WI38 (cell line): ENCODE measurements around the gene CKM.

ENCODE experiments used
- H3K4me3 ChIP-seq: 2 replicates; pipeline ENCODE4 v1.5.1; 2011; ENCODE audit warnings: low read depth, mild to moderate bottlenecking, control low read depth, low read length
- CTCF ChIP-seq: IDR thresholded peaks from 2 replicates; pipeline ENCODE4 v1.5.1; 2012; ENCODE audit warnings: low read depth, mild to moderate bottlenecking, control low read depth, low read length

The CKM gene

DNA sequence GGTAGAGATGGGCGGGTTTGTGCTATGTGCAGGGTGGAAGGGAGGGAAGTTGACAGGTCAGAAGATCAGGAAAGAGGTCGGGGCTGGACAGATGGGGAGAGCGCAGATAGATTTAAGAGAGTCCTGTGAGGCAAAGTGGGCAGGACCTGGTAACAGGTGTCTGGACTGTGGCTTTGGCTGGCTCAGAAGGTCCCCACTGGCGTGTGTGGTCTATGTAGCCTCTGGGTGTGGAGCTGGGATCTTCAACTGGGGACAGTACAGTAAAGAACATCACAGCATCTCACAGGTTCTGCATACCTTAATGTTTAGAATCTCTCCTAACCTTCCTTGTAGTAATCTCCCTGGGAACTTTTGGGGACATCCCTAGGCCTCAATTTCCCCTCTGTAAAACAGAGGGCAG is 17.7 kb downstream of the CKM start:
- no peak for TF ChIP-seq CTCF
- H3K4me3 ChIP-seq, result no peak overlapping the region

DNA sequence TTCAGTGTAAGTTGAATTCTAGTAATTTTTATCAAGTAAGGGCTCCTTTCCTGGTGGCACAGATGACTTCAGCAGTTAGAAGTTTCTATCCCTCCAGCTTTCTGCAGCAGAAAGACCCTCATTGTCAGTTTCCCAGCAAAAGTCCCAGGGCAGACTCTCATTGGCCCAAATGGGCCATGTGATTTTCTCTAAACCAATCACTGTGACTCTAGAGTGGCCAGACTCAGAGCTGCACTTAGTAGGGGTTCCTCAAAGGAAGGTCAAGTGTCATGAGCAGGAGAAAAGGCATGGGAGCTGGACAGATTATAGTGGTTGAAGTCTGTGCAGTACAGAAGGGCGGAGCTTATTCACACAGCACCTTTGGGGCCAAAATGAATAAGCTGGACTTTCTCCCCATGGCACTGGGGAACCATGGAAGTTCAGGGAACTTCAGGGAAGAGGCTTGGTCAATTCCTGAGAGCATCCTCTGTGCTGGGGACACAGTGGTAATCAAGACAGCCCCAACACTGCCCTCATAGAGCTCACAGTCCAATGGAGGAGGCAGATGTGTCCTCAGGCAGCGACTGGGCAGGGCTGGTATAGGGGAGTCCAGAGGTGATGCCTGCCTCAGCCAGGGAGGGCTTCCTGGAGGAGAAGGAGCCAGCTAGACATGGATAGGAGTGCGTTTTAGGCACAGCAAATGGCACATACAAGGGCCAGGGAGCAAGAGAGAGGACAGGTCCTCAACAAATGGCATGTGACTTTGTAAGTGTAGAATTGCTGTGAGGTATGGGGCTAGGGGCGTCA is 18.3 kb downstream of the CKM start:
- TF ChIP-seq CTCF, result no peak
- no peak overlapping the region for H3K4me3 ChIP-seq

DNA sequence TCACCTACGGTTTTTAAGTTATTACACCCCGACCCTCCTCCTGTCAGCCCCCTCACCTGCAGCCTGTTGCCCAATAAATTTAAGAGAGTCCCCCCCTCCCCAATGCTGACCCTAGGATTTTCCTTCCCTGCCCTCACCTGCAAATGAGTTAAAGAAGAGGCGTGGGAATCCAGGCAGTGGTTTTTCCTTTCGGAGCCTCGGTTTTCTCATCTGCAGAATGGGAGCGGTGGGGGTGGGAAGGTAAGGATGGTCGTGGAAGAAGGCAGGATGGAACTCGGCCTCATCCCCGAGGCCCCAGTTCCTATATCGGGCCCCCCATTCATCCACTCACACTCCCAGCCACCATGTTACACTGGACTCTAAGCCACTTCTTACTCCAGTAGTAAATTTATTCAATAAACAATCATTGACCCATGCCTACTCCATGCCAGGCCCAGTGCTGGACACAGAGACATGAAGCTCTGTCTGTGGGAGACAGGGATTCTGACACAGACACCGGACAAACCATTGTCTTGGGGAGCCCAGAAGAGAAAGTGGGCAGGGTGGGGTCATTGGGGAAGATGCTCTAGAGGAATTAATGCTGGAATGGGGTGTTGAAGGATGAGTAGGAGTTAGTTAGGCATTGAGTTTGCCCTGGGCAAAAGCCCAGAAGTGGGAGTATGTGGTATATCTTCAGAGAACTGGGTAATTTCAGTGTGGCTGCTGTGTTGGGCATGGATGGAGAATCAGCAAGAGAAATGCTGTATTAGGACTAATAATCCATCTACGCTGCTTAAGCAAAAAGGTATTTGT is 19.2 kb downstream of the CKM start:
- H3K4me3 ChIP-seq, result no peak overlapping the region
- TF ChIP-seq CTCF, result no peak

- no peak for TF ChIP-seq CTCF
- no peak overlapping the region for H3K4me3 ChIP-seq
Observed at GRCh38 chr19:45302416-45302815, 20.3 kb downstream of the CKM start.

- H3K4me3 ChIP-seq, result no peak overlapping the region
- no peak for TF ChIP-seq CTCF
Observed at GRCh38 chr19:45299719-45300118, 23.0 kb downstream of the CKM start.

DNA sequence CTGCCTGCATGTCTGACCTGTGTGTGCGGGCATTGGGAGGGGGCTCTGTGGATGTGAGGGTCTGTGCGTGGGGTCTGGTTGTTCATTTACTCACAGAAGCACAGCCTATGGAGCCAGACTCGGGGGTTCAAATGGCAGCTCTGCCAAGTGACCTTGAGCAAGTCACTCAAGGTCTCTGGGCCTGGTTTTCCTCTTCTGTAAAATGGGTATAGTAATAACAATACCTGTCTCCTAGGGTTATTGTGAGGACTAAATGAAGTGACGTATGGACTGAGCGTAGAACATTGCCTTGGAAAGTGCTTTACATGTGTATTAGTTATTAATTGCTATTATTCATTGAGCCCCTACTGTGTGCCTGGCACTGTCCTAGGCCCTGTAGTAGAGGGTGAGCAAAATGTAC is 24.4 kb downstream of the CKM start:
- TF ChIP-seq CTCF, result no peak
- H3K4me3 ChIP-seq, result no peak overlapping the region

GRCh38 chr19:45297674-45298073 is 25.0 kb downstream of the CKM start:
- no peak overlapping the region for H3K4me3 ChIP-seq
- TF ChIP-seq CTCF, result no peak
